Measurements from ENCODE around the gene KRTAP4-11. TPM values are rescaled to one million over a fixed set of nuclear protein-coding genes. Genes with fewer than 3 reads are reported as not detected.
"Not testable (repeated sequence)": the region's sequence is repeated elsewhere in the genome, so short reads cannot be mapped to it uniquely, and the experiment has no call there.

KRTAP4-11 gene
- total RNA-seq, 1 donor from 2014 or later, result not detected

- TF ChIP-seq CTCF (IDR thresholded peaks at IDR 0.05), result no peak
- Mint-ChIP-seq H3K4me3 (ENCODE audit: unreplicated experiment) (no peak overlapping the region), H3K27me3 (ENCODE audit: low read depth) (no peaks in the 10 kb centered on the region), H3K9me3 (ENCODE audit: low read depth) (no peaks in the 10 kb centered on the region), H3K4me1 (ENCODE audit: low read depth) (peaks cover 38% of the 10 kb centered on the region), H3K27ac (ENCODE audit: unreplicated experiment) (no peak overlapping the region), H3K36me3 (ENCODE audit: low read depth) (no peaks in the 10 kb centered on the region)
- DNase-seq (ENCODE audit: low spot score), result no peak
These were observed 3.6 kb upstream of the KRTAP4-11 start for GRCh38 chr17:41121742-41122141.

- H3K27ac Mint-ChIP-seq (ENCODE audit: unreplicated experiment), result peak overlapping the region; percentile 22
- H3K27me3 Mint-ChIP-seq (ENCODE audit: low read depth); DNase-seq (ENCODE audit: low spot score); H3K9me3 Mint-ChIP-seq (ENCODE audit: low read depth); H3K36me3 Mint-ChIP-seq (ENCODE audit: low read depth); H3K4me3 Mint-ChIP-seq (ENCODE audit: unreplicated experiment): not testable (repeated sequence)
- peaks cover 37% of the 10 kb centered on the region for H3K4me1 Mint-ChIP-seq (ENCODE audit: low read depth)
These were observed 1.8 kb upstream of the KRTAP4-11 start for GRCh38 chr17:41119696-41120690.

- H3K9me3 Mint-ChIP-seq (ENCODE audit: low read depth), result no peaks in the 10 kb centered on the region
- H3K4me1 Mint-ChIP-seq (ENCODE audit: low read depth), result peaks cover 28% of the 10 kb centered on the region
- no peak overlapping the region for H3K4me3 Mint-ChIP-seq (ENCODE audit: unreplicated experiment)
- TF ChIP-seq CTCF (IDR thresholded peaks at IDR 0.05), result no peak
- no peaks in the 10 kb centered on the region for H3K36me3 Mint-ChIP-seq (ENCODE audit: low read depth)
- no peak for DNase-seq (ENCODE audit: low spot score)
- peak overlapping the region; percentile 2 for H3K27ac Mint-ChIP-seq (ENCODE audit: unreplicated experiment)
- no peaks in the 10 kb centered on the region for H3K27me3 Mint-ChIP-seq (ENCODE audit: low read depth)
These were observed 548 bp upstream of the KRTAP4-11 start for GRCh38 chr17:41118721-41119120.

- DNase-seq (ENCODE audit: low spot score), result no peak
- Mint-ChIP-seq H3K27ac (ENCODE audit: unreplicated experiment) (no peak overlapping the region), H3K4me3 (ENCODE audit: unreplicated experiment) (no peak overlapping the region), H3K27me3 (ENCODE audit: low read depth) (no peaks in the 10 kb centered on the region), H3K4me1 (ENCODE audit: low read depth) (peaks cover 23% of the 10 kb centered on the region), H3K9me3 (ENCODE audit: low read depth) (peaks cover 4% of the 10 kb centered on the region), H3K36me3 (ENCODE audit: low read depth) (no peaks in the 10 kb centered on the region)
- no peak for TF ChIP-seq CTCF (IDR thresholded peaks at IDR 0.05)
These were observed 1.9 kb downstream of the KRTAP4-11 start for GRCh38 chr17:41116297-41116696.

- no peaks in the 10 kb centered on the region for H3K36me3 Mint-ChIP-seq (ENCODE audit: low read depth)
- no peak for DNase-seq (ENCODE audit: low spot score)
- H3K27me3 Mint-ChIP-seq (ENCODE audit: low read depth), result no peaks in the 10 kb centered on the region
- H3K9me3 Mint-ChIP-seq (ENCODE audit: low read depth), result peaks cover 9% of the 10 kb centered on the region
- TF ChIP-seq CTCF (IDR thresholded peaks at IDR 0.05), result no peak
- H3K4me3 Mint-ChIP-seq (ENCODE audit: unreplicated experiment), result no peak overlapping the region
- H3K27ac Mint-ChIP-seq (ENCODE audit: unreplicated experiment), result no peak overlapping the region
- H3K4me1 Mint-ChIP-seq (ENCODE audit: low read depth), result no peaks in the 10 kb centered on the region
These were observed 6.9 kb downstream of the KRTAP4-11 start for GRCh38 chr17:41111151-41111885.

GRCh38 chr17:41108728-41109386 is 9.3 kb downstream of the KRTAP4-11 start:
- H3K27ac Mint-ChIP-seq (ENCODE audit: unreplicated experiment); H3K9me3 Mint-ChIP-seq (ENCODE audit: low read depth); H3K27me3 Mint-ChIP-seq (ENCODE audit: low read depth); H3K4me3 Mint-ChIP-seq (ENCODE audit: unreplicated experiment); H3K36me3 Mint-ChIP-seq (ENCODE audit: low read depth); DNase-seq (ENCODE audit: low spot score): not testable (repeated sequence)
- H3K4me1 Mint-ChIP-seq (ENCODE audit: low read depth), result peaks cover 15% of the 10 kb centered on the region
